DOHH2 (cell line): ENCODE data around the gene MAL.

Experiments
- CTCF ChIP-seq: fragments of 200-600 bp; sonication (generic); IDR thresholded peaks from one replicate; pipeline ENCODE4 v1.5.1; 2014; ENCODE audit warnings: antibody characterized with exemption, mild to moderate bottlenecking, low read depth, low read length; ENCODE audit not compliant: poor library complexity, severe bottlenecking
- EZH2phosphoT487 ChIP-seq: fragments of 200-600 bp; sonication (generic); IDR thresholded peaks from 2 replicates; pipeline ENCODE4 v1.6.1; 2017; ENCODE audit warnings: borderline replicate concordance, mild to moderate bottlenecking, antibody characterized with exemption, low read length, moderate library complexity, mixed read lengths

- no peak for TF ChIP-seq CTCF
- TF ChIP-seq EZH2phosphoT487: no peak
Measured at GRCh38 chr2:94992360-94992759, 33.1 kb upstream of the MAL start.
